Endothelial cell (in vitro differentiated cells): ENCODE measurements around the gene CATSPERZ. TPM values are rescaled to one million over a fixed set of nuclear protein-coding genes. Genes with fewer than 3 reads are reported as not detected.

Source experiments
- DNase-seq: peaks from one replicate; pipeline ENCODE4 v3.0.0; 2021; ENCODE audit warnings: low spot score
- H3K27ac Mint-ChIP-seq: one replicate; pipeline ENCODE4 v1.8.0; 2021; ENCODE audit warnings: mixed read lengths, inconsistent platforms; ENCODE audit not compliant: unreplicated experiment
- H3K27me3 Mint-ChIP-seq: one replicate; pipeline ENCODE4 v1.8.0; 2021; ENCODE audit warnings: mild to moderate bottlenecking, moderate library complexity, mixed read lengths, inconsistent platforms; ENCODE audit not compliant: unreplicated experiment
- H3K36me3 Mint-ChIP-seq: one replicate; pipeline ENCODE4 v1.8.0; 2021; ENCODE audit warnings: mild to moderate bottlenecking, low read depth, mixed read lengths, inconsistent platforms; ENCODE audit not compliant: unreplicated experiment
- H3K4me1 Mint-ChIP-seq: one replicate; pipeline ENCODE4 v1.8.0; 2021; ENCODE audit warnings: mild to moderate bottlenecking, mixed read lengths, inconsistent platforms; ENCODE audit not compliant: unreplicated experiment
- H3K4me3 Mint-ChIP-seq: one replicate; pipeline ENCODE4 v1.8.0; 2021; ENCODE audit warnings: mild to moderate bottlenecking, mixed read lengths, inconsistent platforms; ENCODE audit not compliant: unreplicated experiment
- H3K9me3 Mint-ChIP-seq: one replicate; pipeline ENCODE4 v1.8.0; 2021; ENCODE audit warnings: mixed read lengths, inconsistent platforms; ENCODE audit not compliant: unreplicated experiment
- CTCF ChIP-seq: fragments of 200-600 bp; sonication (generic); IDR thresholded peaks from one replicate; pipeline ENCODE4 v1.5.0; 2021; ENCODE audit warnings: antibody characterized with exemption; ENCODE audit not compliant: unreplicated experiment
- total RNA-seq: library from RNA; stranded (reverse); fragmentation: NEBNext Ultra II Directional; extraction: Animal tissue kit (Norgen Biotek cat#: 25700); gene quantifications from one replicate; pipeline ENCODE4 v1.2.1, GENCODE V29; 2021; ENCODE audit not compliant: unreplicated experiment

CATSPERZ gene
- total RNA-seq, 1 donor from 2014 or later = 0.38 TPM

- Mint-ChIP-seq H3K9me3 (no peaks in the 10 kb centered on the region), H3K27ac (peak overlapping the region; percentile 96), H3K36me3 (peaks cover 14% of the 10 kb centered on the region), H3K4me1 (peaks cover 17% of the 10 kb centered on the region), H3K4me3 (peak overlapping the region; percentile 95), H3K27me3 (peaks cover 18% of the 10 kb centered on the region)
- TF ChIP-seq CTCF = no peak
- DNase-seq = peak; percentile 94
These were observed 30.5 kb upstream of the CATSPERZ start for GRCh38 chr11:64269540-64270220.

GRCh38 chr11:64275031-64275800, 24.9 kb upstream of the CATSPERZ start:
- no peak overlapping the region for H3K27ac Mint-ChIP-seq
- peaks cover 5% of the 10 kb centered on the region for H3K36me3 Mint-ChIP-seq
- H3K4me3 Mint-ChIP-seq = no peak overlapping the region
- no peak for DNase-seq
- no peaks in the 10 kb centered on the region for H3K9me3 Mint-ChIP-seq
- H3K27me3 Mint-ChIP-seq = peaks cover 2% of the 10 kb centered on the region
- TF ChIP-seq CTCF = no peak
- peaks cover under 1% of the 10 kb centered on the region for H3K4me1 Mint-ChIP-seq

GRCh38 chr11:64275841-64276240, 24.3 kb upstream of the CATSPERZ start:
- Mint-ChIP-seq H3K4me1 (no peaks in the 10 kb centered on the region), H3K36me3 (peaks cover 5% of the 10 kb centered on the region), H3K27ac (no peak overlapping the region), H3K9me3 (no peaks in the 10 kb centered on the region), H3K27me3 (no peaks in the 10 kb centered on the region), H3K4me3 (no peak overlapping the region)
- no peak for TF ChIP-seq CTCF
- DNase-seq = no peak

- Mint-ChIP-seq H3K27me3 (no peaks in the 10 kb centered on the region), H3K9me3 (no peaks in the 10 kb centered on the region), H3K27ac (no peak overlapping the region), H3K4me3 (no peak overlapping the region), H3K36me3 (peaks cover 12% of the 10 kb centered on the region), H3K4me1 (no peaks in the 10 kb centered on the region)
- no peak for TF ChIP-seq CTCF
- no peak for DNase-seq
These were observed 23.3 kb upstream of the CATSPERZ start for GRCh38 chr11:64276653-64277431.
